GM12878 (cell line): ENCODE measurements around the gene AQP2. TPM values are rescaled to one million over a fixed set of nuclear protein-coding genes. Genes with fewer than 3 reads are reported as not detected.

Experiments used
- ATAC-seq: fragments of 200-7000 bp; cut with Tn5 transposase; 3 replicates; pipeline ENCODE4 v1.9.1; 2020; ENCODE audit warnings: mild to moderate bottlenecking, moderate library complexity
- BruUV-seq: library from RNA; stranded (reverse); fragments of 400-500 nt; replicated peaks from 2 replicates; lab custom pipeline; 2021; lab: Mats Ljungman, UMichigan
- CTCF ChIA-PET: fragments of 300-600 bp; sonication (Branson Sonifier 250); formaldehyde crosslinking; extraction: SDS; loops from one replicate; lab custom pipeline; 2021; ENCODE audit warnings: inconsistent platforms; lab: Yijun Ruan, JAX
- POLR2A ChIA-PET: fragments of 350-600 bp; formaldehyde crosslinking; extraction: SDS; loops from one replicate; lab custom pipeline; 2021; ENCODE audit warnings: inconsistent platforms; lab: Charles Lee
- RAD21 ChIA-PET: fragments of 300-600 bp; sonication (Branson Sonifier 250); formaldehyde crosslinking; loops from one replicate; lab custom pipeline; 2023; ENCODE audit warnings: antibody characterized with exemption; ENCODE audit not compliant: unreplicated experiment; lab: Charles Lee
- SMC1A ChIA-PET: fragments of 300-600 bp; sonication (Branson Sonifier 250); formaldehyde crosslinking; loops from one replicate; lab custom pipeline; 2023; ENCODE audit not compliant: unreplicated experiment, uncharacterized antibody; lab: Charles Lee
- DNase-seq: peaks from one replicate; pipeline ENCODE4 v3.0.0-alpha.2; 2011; ENCODE audit warnings: low read depth, low spot score
- FAIRE-seq: peaks from 3 replicates; lab custom pipeline; 2011; peaks lifted over from hg19 to GRCh38; lab: Jason Lieb, UNC
- H2AFZ ChIP-seq: 2 replicates; pipeline ENCODE4 v1.6.0; 2011; ENCODE audit warnings: low read depth, low read length, control low read depth; ENCODE audit not compliant: control insufficient read depth
- H3K27ac ChIP-seq: 2 replicates; pipeline ENCODE4 v1.5.1; 2011; ENCODE audit warnings: control low read depth; ENCODE audit not compliant: control insufficient read depth, insufficient read depth
- H3K27me3 ChIP-seq, 2 experiments: replicated peaks in 1 of 2; 2 replicates each; pipeline versions ENCODE4 v1.6.0 to v1.6.1; 2011; ENCODE audit warnings: low read length in 1 of 2; ENCODE audit not compliant: control insufficient read depth in 2 of 2, insufficient read depth in 2 of 2
- H3K36me3 ChIP-seq, 2 experiments: 2 replicates each; pipeline ENCODE4 v1.5.1; 2011; ENCODE audit warnings: low read length in 1 of 2; ENCODE audit not compliant: control insufficient read depth in 2 of 2, insufficient read depth in 2 of 2
- H3K4me1 ChIP-seq: 2 replicates; pipeline ENCODE4 v1.6.1; 2011; ENCODE audit warnings: mild to moderate bottlenecking, low read length, moderate library complexity, mixed read lengths; ENCODE audit not compliant: control insufficient read depth, insufficient read depth
- H3K4me2 ChIP-seq: 2 replicates; pipeline ENCODE4 v1.6.0; 2011; ENCODE audit warnings: control low read depth; ENCODE audit not compliant: control insufficient read depth, insufficient read depth
- H3K4me3 ChIP-seq: fragments of 200-600 bp; sonication (generic); 2 replicates; pipeline ENCODE4 v1.5.1; 2016
- H3K79me2 ChIP-seq: 2 replicates; pipeline ENCODE4 v1.6.0; 2011; ENCODE audit warnings: low read length; ENCODE audit not compliant: control insufficient read depth, insufficient read depth
- H3K9ac ChIP-seq: 2 replicates; pipeline ENCODE4 v1.8.0; 2011; ENCODE audit warnings: low read length, control low read depth, mixed read lengths; ENCODE audit not compliant: control insufficient read depth, insufficient read depth
- H3K9me3 ChIP-seq: replicated peaks from 3 replicates; pipeline ENCODE4 v1.5.1; 2011; ENCODE audit warnings: mild to moderate bottlenecking, low read length; ENCODE audit not compliant: control insufficient read depth, insufficient read depth
- H4K20me1 ChIP-seq: 2 replicates; pipeline ENCODE4 v1.6.0; 2011; ENCODE audit not compliant: control insufficient read depth, insufficient read depth
- JUNB ChIP-seq: IDR thresholded peaks from 2 replicates; pipeline ENCODE4 v1.6.1; 2016; ENCODE audit warnings: antibody characterized with exemption, mild to moderate bottlenecking
- NFXL1 ChIP-seq: fragments of 450-650 bp; IDR thresholded peaks from 2 replicates; pipeline ENCODE4 v1.6.1; 2017; ENCODE audit warnings: antibody characterized with exemption, mild to moderate bottlenecking, borderline replicate concordance
- PAX8 ChIP-seq: fragments of 450-650 bp; IDR thresholded peaks from 2 replicates; pipeline ENCODE4 v1.6.1; 2017; ENCODE audit warnings: mild to moderate bottlenecking, moderate library complexity
- SIX5 ChIP-seq: IDR thresholded peaks from 2 replicates; pipeline ENCODE4 v1.6.1; 2011; ENCODE audit warnings: mild to moderate bottlenecking, low read depth, low read length, moderate library complexity; ENCODE audit not compliant: severe bottlenecking
- SREBF1 ChIP-seq: IDR thresholded peaks from 2 replicates; pipeline ENCODE4 v1.6.1; 2012; ENCODE audit warnings: mild to moderate bottlenecking, low read length
- WGBS: methylation state at CpG from one replicate; pipeline ENCODE4 v1.1.6; 2016; ENCODE audit warnings: low lambda C conversion rate; ENCODE audit not compliant: insufficient replicate concordance, insufficient coverage; ENCODE audit errors: missing lambda C conversion rate; 5-methylcytosine and 5-hydroxymethylcytosine counted together
- in situ Hi-C: fragments of 300-500 bp; cut with MboI; formaldehyde crosslinking; loops from 9 replicates; pipeline ENCODE4 v1.14.3; 2018; ENCODE audit warnings: mixed read lengths
- intact Hi-C: fragments of 100-400 bp; cut with micrococcal nuclease; formaldehyde crosslinking; loops from one replicate; pipeline ENCODE4 v1.14.2; 2022; ENCODE audit not compliant: unreplicated experiment
- polyA plus RNA-seq, 11 experiments: library from polyadenylated mRNA; depleted of rRNA in 4 of 11; unstranded in 6 of 11; stranded (reverse) in 5 of 11; fragments of >200 nt; fragmentation: Nextera tagmentation in 4 of 11; fragmentation: Illumina TruSeq in 1 of 11; extraction: Ambion mirVana in 4 of 11; extraction: Trizol in 1 of 11; gene quantifications; 1 replicate in 1 of 11; 2 replicates in 10 of 11; pipeline versions ENCODE4 v1.2.1 to v1.2.3, GENCODE V29; 2011 to 2016; ENCODE audit warnings: inconsistent platforms in 2 of 11, missing spikeins in 2 of 11, low read depth in 1 of 11
- total RNA-seq, 4 experiments: library from RNA; depleted of rRNA in 3 of 4; stranded (reverse); fragments of >200 nt in 3 of 4; fragmentation: Illumina TruSeq in 1 of 4; extraction: Trizol in 1 of 4; gene quantifications; 2 replicates each; pipeline versions ENCODE4 v1.2.1 to v1.2.3, GENCODE V29; 2013 to 2021
- TF ChIP-seq, protein P1 (sequence below): IDR thresholded peaks from 2 replicates; pipeline ENCODE4 v1.6.1; 2011; ENCODE audit warnings: low read depth, mild to moderate bottlenecking, low read length, moderate library complexity, borderline replicate concordance; ENCODE audit errors: extremely low read depth
- TF ChIP-seq, protein P2 (sequence below): IDR thresholded peaks from 2 replicates; pipeline ENCODE4 v1.6.1; 2012; ENCODE audit warnings: mild to moderate bottlenecking, low read depth, low read length
- TF ChIP-seq, protein P3 (sequence below): IDR thresholded peaks from 2 replicates; pipeline ENCODE4 v1.6.1; 2011; ENCODE audit warnings: mild to moderate bottlenecking, low read depth, low read length, moderate library complexity; ENCODE audit not compliant: insufficient replicate concordance
- TF ChIP-seq, protein P4 (sequence below): IDR thresholded peaks from 2 replicates; pipeline ENCODE4 v1.6.1; 2012; ENCODE audit warnings: low read depth, low read length, improper control_type of control experiment
- TF ChIP-seq, protein P5 (sequence below): fragments of 450-650 bp; IDR thresholded peaks from 2 replicates; pipeline ENCODE4 v1.6.1; 2014; ENCODE audit warnings: mild to moderate bottlenecking

The AQP2 gene
- total and polyA plus RNA-seq, 10 of the 15 experiments (the other 5 are each of a cell fraction or from before 2014, with no cell fraction given): not detected

DNA sequence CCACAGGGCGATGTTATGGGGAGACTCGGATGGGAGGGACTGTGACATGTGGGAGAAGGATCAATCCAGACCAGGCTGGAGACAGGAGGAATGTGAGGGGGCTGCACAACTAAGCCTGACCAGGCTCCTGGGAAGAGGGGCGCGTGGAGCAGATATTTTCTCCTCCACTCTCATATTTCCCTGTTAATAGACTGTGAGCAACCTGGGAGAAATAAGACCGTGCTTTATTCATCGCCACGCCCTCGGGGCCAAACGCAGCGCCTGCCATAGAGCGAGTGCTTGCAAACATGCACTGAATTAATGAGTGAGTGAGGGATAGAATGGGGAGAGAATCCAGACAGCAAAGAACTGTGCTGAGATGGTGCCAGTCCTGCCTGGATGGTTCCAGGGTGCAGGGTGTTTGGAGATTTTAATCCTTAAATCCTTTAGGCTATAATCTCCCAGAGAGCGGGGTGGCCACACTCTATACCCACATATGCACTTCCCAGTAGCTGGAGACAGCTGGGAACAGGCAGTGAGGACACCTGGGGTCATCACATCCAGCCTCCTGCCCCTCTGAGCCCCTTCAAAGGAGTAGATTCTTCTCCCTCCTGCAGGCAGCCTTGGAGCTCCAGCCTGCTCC is 33.3 kb upstream of the AQP2 start (continued):
- TF ChIP-seq, protein P1, sequence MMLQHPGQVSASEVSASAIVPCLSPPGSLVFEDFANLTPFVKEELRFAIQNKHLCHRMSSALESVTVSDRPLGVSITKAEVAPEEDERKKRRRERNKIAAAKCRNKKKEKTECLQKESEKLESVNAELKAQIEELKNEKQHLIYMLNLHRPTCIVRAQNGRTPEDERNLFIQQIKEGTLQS: no peak

DNA sequence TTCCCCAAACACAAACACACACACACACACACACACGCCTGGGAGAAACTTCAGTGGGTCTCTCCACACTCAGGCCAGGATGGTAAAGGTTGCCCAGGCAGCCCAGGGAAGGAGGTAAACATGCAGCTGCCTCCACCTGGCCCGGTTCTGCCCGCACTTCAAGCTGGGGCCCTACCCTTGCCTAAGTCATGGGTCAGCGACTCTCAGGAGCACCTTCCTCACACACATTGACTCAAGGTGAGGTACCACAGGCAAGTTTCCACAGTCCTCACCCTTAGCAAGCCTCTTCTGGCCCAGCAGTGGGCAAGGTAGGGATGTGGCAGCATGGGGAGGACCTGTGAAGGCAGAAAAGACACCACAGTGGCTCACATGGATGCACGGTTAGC is 32.8 kb upstream of the AQP2 start:
- Histone ChIP-seq H3K27me3 (peaks cover 0 to 2% of the 10 kb centered on the region in 2 experiments; a peak in 2 of 4 replicates), H3K4me1 (no peaks in the 10 kb centered on the region), H3K27ac (no peak overlapping the region), H2AFZ (no peak overlapping the region), H4K20me1 (no peaks in the 10 kb centered on the region), H3K36me3 (no peaks in the 10 kb centered on the region), H3K79me2 (no peaks in the 10 kb centered on the region), H3K9ac (no peak overlapping the region), H3K4me2 (no peak overlapping the region), H3K9me3 (no peaks in the 10 kb centered on the region), H3K4me3 (no peak overlapping the region)
- CTCF ChIA-PET: no interaction called here
- DNase-seq (no peak), FAIRE-seq (no peak), ATAC-seq (no peak)
- SMC1A ChIA-PET: interaction anchor here (0.6 kb wide), 1 partner anchor 557 kb away, joined by 4 read pairs; no protein-coding TSS in a partner anchor
- POLR2A ChIA-PET: no interaction called here
- RAD21 ChIA-PET: no interaction called here
- WGBS: 3% methylated on average over 5 of the region's 5 CpGs
- in situ Hi-C loops: no loop called here
- no TSS peak for BruUV-seq
- intact Hi-C loops: no loop called here
- TF ChIP-seq, protein P2, sequence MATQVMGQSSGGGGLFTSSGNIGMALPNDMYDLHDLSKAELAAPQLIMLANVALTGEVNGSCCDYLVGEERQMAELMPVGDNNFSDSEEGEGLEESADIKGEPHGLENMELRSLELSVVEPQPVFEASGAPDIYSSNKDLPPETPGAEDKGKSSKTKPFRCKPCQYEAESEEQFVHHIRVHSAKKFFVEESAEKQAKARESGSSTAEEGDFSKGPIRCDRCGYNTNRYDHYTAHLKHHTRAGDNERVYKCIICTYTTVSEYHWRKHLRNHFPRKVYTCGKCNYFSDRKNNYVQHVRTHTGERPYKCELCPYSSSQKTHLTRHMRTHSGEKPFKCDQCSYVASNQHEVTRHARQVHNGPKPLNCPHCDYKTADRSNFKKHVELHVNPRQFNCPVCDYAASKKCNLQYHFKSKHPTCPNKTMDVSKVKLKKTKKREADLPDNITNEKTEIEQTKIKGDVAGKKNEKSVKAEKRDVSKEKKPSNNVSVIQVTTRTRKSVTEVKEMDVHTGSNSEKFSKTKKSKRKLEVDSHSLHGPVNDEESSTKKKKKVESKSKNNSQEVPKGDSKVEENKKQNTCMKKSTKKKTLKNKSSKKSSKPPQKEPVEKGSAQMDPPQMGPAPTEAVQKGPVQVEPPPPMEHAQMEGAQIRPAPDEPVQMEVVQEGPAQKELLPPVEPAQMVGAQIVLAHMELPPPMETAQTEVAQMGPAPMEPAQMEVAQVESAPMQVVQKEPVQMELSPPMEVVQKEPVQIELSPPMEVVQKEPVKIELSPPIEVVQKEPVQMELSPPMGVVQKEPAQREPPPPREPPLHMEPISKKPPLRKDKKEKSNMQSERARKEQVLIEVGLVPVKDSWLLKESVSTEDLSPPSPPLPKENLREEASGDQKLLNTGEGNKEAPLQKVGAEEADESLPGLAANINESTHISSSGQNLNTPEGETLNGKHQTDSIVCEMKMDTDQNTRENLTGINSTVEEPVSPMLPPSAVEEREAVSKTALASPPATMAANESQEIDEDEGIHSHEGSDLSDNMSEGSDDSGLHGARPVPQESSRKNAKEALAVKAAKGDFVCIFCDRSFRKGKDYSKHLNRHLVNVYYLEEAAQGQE: no peak
- TF ChIP-seq SIX5 (no peak), NFXL1 (no peak), SREBF1 (no peak), JUNB (no peak), PAX8 (no peak)
- TF ChIP-seq, protein P3, sequence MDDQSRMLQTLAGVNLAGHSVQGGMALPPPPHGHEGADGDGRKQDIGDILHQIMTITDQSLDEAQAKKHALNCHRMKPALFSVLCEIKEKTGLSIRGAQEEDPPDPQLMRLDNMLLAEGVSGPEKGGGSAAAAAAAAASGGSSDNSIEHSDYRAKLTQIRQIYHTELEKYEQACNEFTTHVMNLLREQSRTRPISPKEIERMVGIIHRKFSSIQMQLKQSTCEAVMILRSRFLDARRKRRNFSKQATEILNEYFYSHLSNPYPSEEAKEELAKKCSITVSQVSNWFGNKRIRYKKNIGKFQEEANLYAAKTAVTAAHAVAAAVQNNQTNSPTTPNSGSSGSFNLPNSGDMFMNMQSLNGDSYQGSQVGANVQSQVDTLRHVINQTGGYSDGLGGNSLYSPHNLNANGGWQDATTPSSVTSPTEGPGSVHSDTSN: no peak
- TF ChIP-seq, protein P4, sequence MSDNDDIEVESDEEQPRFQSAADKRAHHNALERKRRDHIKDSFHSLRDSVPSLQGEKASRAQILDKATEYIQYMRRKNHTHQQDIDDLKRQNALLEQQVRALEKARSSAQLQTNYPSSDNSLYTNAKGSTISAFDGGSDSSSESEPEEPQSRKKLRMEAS: no peak
- TF ChIP-seq, protein P5, sequence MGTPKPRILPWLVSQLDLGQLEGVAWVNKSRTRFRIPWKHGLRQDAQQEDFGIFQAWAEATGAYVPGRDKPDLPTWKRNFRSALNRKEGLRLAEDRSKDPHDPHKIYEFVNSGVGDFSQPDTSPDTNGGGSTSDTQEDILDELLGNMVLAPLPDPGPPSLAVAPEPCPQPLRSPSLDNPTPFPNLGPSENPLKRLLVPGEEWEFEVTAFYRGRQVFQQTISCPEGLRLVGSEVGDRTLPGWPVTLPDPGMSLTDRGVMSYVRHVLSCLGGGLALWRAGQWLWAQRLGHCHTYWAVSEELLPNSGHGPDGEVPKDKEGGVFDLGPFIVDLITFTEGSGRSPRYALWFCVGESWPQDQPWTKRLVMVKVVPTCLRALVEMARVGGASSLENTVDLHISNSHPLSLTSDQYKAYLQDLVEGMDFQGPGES: no peak
